WTC11 (cell line): ENCODE measurements around the gene TOM1L2.

Experiments used
- CREB1 ChIP-seq: sonication (generic); formaldehyde crosslinking; IDR thresholded peaks from 2 replicates; pipeline ENCODE4 v1.8.0; 2023; ENCODE audit warnings: mild to moderate bottlenecking, missing genetic modification reagents
- TEAD1 ChIP-seq: sonication (generic); formaldehyde crosslinking; IDR thresholded peaks from 2 replicates; pipeline ENCODE4 v1.8.0; 2022; ENCODE audit warnings: mild to moderate bottlenecking, missing genetic modification reagents
- TEAD4 ChIP-seq: sonication (generic); formaldehyde crosslinking; IDR thresholded peaks from 2 replicates; pipeline ENCODE4 v1.8.0; 2022; ENCODE audit warnings: mild to moderate bottlenecking, missing genetic modification reagents
- TF ChIP-seq, protein P1 (sequence below): fragments of 200-600 bp; IDR thresholded peaks from 2 replicates; pipeline ENCODE4 v1.8.0; 2022; ENCODE audit warnings: antibody characterized with exemption
- TF ChIP-seq, protein P2 (sequence below): sonication (generic); formaldehyde crosslinking; IDR thresholded peaks from 2 replicates; pipeline ENCODE4 v1.8.1; 2022; ENCODE audit warnings: mild to moderate bottlenecking, missing genetic modification reagents, moderate library complexity, borderline replicate concordance
- TF ChIP-seq, protein P3 (sequence below): sonication (generic); formaldehyde crosslinking; IDR thresholded peaks from 2 replicates; pipeline ENCODE4 v1.8.0; 2022; ENCODE audit warnings: mild to moderate bottlenecking, missing genetic modification reagents

DNA sequence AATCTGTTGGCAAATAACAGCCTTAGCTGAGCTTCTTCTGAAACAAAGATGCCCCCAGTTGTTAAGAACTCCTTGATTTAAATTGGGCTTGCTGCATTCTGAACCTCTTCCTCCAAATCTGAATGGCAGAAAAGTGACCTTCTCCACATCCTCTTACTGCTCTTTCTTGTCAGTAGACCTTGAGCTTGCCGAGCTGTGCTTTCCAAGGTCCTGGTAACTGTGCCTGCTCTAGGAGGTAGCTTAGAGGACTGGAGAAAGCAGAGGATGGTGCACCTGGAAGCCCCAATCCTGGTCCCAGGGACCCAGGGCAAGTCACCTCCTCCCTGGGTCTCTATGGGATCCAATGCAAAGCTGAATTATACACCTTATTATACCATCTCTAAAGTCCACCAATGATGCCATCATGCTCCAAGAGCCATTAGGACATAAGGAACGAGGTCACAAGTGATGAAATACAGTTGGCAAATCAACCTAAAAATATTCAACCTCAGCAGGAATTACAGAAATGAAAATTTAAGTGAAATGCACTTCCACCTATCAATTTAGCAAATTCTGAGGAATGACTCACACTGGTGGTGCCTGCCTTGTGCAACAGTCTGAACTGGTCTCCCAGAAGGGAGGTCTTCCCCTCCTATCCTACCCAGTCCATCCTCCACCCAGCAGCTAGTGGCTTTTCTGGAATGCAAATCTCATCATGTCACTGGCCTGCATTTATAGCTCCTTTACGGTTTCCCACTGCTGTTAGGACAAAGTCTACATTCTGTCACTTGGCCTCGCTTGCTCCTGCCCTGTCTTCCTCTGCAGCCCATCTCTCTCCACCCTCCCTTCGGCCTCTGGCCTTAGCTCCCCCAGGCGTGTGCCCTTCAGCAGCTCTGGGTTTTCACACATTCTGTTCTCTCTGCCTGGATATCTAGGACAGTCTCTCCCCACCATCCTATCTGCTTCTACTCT lies 36.6 kb downstream of the TOM1L2 start:
- TF ChIP-seq, protein P1, sequence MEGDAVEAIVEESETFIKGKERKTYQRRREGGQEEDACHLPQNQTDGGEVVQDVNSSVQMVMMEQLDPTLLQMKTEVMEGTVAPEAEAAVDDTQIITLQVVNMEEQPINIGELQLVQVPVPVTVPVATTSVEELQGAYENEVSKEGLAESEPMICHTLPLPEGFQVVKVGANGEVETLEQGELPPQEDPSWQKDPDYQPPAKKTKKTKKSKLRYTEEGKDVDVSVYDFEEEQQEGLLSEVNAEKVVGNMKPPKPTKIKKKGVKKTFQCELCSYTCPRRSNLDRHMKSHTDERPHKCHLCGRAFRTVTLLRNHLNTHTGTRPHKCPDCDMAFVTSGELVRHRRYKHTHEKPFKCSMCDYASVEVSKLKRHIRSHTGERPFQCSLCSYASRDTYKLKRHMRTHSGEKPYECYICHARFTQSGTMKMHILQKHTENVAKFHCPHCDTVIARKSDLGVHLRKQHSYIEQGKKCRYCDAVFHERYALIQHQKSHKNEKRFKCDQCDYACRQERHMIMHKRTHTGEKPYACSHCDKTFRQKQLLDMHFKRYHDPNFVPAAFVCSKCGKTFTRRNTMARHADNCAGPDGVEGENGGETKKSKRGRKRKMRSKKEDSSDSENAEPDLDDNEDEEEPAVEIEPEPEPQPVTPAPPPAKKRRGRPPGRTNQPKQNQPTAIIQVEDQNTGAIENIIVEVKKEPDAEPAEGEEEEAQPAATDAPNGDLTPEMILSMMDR: no peak
- TF ChIP-seq CREB1 (CRISPR knock-in tag) (no peak), TEAD4 (no peak), TEAD1 (CRISPR knock-in tag) (no peak)
- TF ChIP-seq, protein P2, sequence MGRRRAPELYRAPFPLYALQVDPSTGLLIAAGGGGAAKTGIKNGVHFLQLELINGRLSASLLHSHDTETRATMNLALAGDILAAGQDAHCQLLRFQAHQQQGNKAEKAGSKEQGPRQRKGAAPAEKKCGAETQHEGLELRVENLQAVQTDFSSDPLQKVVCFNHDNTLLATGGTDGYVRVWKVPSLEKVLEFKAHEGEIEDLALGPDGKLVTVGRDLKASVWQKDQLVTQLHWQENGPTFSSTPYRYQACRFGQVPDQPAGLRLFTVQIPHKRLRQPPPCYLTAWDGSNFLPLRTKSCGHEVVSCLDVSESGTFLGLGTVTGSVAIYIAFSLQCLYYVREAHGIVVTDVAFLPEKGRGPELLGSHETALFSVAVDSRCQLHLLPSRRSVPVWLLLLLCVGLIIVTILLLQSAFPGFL (CRISPR knock-in tag): no peak
- TF ChIP-seq, protein P3, sequence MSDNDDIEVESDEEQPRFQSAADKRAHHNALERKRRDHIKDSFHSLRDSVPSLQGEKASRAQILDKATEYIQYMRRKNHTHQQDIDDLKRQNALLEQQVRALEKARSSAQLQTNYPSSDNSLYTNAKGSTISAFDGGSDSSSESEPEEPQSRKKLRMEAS (CRISPR knock-in tag): no peak
